ENCODE measurements around the gene PDE10A.

PDE10A gene

DNA sequence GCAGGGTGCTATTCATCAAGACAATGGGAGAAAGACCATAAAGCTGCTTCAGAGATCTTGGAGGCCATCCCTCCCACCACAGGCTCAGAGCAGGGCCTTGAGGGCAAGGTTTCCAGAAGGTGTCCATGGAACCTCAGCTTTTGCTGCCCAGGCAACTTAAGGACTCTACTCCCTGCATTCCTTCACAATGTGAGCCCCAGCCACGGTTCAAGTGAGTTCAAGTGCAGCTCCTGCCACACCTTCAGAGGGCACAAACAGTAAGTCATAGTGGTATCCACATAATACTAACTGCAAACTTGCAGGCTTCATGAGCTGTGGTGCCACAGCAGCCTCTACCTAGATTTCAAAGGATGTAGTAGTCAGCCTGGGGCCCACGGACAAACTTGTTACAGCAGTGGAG is 209.6 kb downstream of the PDE10A start:
- H3K36me3 ChIP-seq (ENCODE audit: insufficient read depth, low read length): no peaks in the 10 kb centered on the region
- H3K4me3 ChIP-seq (ENCODE audit: low read depth in 1 of 2, low read length in 2 of 2): no peak overlapping the region
- H3K9me3 ChIP-seq (ENCODE audit: low read length): no peaks in the 10 kb centered on the region
- H3K9ac ChIP-seq (ENCODE audit: low read length): no peak overlapping the region
- no peak overlapping the region for H3K27ac ChIP-seq (ENCODE audit: low read depth, low read length)
- H3K27me3 ChIP-seq (ENCODE audit: control insufficient read depth in 1 of 2, insufficient read depth in 2 of 2, low read length in 2 of 2): no peaks in the 10 kb centered on the region
- H3K4me1 ChIP-seq (ENCODE audit: insufficient read depth, low read length): no peaks in the 10 kb centered on the region

- H3K4me3 ChIP-seq (ENCODE audit: low read depth in 1 of 2, low read length in 2 of 2): no peak overlapping the region
- no peaks in the 10 kb centered on the region for H3K9me3 ChIP-seq (ENCODE audit: low read length)
- no peaks in the 10 kb centered on the region for H3K4me1 ChIP-seq (ENCODE audit: insufficient read depth, low read length)
- no peaks in the 10 kb centered on the region for H3K36me3 ChIP-seq (ENCODE audit: insufficient read depth, low read length)
- H3K27me3 ChIP-seq (ENCODE audit: control insufficient read depth in 1 of 2, insufficient read depth in 2 of 2, low read length in 2 of 2): no peaks in the 10 kb centered on the region
- no peak overlapping the region for H3K27ac ChIP-seq (ENCODE audit: low read depth, low read length)
- no peak overlapping the region for H3K9ac ChIP-seq (ENCODE audit: low read length)
Observed at GRCh38 chr6:165451838-165452237, 211.2 kb downstream of the PDE10A start.

DNA sequence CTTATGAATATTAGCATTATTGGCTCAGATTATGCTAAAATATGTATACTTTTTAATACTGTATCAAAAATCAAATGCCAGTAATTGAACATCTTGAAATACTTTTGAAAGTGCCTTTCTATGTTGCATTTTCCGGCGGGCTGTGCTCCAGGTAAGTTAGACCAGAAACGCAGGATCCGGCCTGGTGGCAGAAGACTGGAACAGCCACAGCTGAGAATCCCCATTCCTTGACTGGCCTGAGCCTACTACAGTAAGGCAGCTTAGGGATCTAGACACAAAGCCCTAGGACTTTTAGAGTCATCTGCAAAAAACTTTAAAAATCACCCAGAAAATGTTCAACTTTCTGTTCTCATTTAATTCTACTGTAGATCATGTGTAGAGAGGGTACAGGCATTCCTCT is 214.8 kb downstream of the PDE10A start:
- Histone ChIP-seq H3K4me1 (ENCODE audit: insufficient read depth, low read length) (no peaks in the 10 kb centered on the region), H3K27me3 (ENCODE audit: control insufficient read depth in 1 of 2, insufficient read depth in 2 of 2, low read length in 2 of 2) (no peaks in the 10 kb centered on the region), H3K36me3 (ENCODE audit: insufficient read depth, low read length) (no peaks in the 10 kb centered on the region), H3K9ac (ENCODE audit: low read length) (no peak overlapping the region), H3K4me3 (ENCODE audit: low read depth in 1 of 2, low read length in 2 of 2) (no peak overlapping the region), H3K27ac (ENCODE audit: low read depth, low read length) (no peak overlapping the region), H3K9me3 (ENCODE audit: low read length) (no peaks in the 10 kb centered on the region)

DNA sequence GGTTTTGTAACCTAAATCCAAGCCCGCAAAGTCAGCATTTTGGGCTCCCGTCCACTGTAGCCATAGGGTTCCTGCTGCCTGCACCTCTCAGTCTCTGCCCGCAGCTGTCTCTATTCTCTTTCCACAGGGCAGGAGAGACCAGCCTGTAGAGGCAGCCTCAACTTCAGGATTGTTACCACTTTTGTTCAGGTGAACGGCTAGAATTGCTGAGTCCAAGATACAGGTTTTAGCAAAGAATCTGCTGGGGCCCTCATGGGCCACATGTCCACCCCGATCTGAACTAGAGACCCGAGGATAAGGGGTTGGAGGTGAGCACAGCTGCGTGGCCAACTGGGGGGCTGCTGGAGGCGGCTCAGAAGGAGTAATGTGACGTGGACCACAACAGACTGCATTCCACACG is 215.9 kb downstream of the PDE10A start:
- Histone ChIP-seq H3K4me1 (ENCODE audit: insufficient read depth, low read length) (no peaks in the 10 kb centered on the region), H3K4me3 (ENCODE audit: low read depth in 1 of 2, low read length in 2 of 2) (no peak overlapping the region), H3K27me3 (ENCODE audit: control insufficient read depth in 1 of 2, insufficient read depth in 2 of 2, low read length in 2 of 2) (no peaks in the 10 kb centered on the region), H3K36me3 (ENCODE audit: insufficient read depth, low read length) (no peaks in the 10 kb centered on the region), H3K9ac (ENCODE audit: low read length) (no peak overlapping the region), H3K9me3 (ENCODE audit: low read length) (no peaks in the 10 kb centered on the region), H3K27ac (ENCODE audit: low read depth, low read length) (no peak overlapping the region)

- H3K9me3 ChIP-seq (ENCODE audit: low read length): no peaks in the 10 kb centered on the region
- H3K9ac ChIP-seq (ENCODE audit: low read length): no peak overlapping the region
- no peak overlapping the region for H3K27ac ChIP-seq (ENCODE audit: low read depth, low read length)
- no peaks in the 10 kb centered on the region for H3K27me3 ChIP-seq (ENCODE audit: control insufficient read depth in 1 of 2, insufficient read depth in 2 of 2, low read length in 2 of 2)
- no peaks in the 10 kb centered on the region for H3K36me3 ChIP-seq (ENCODE audit: insufficient read depth, low read length)
- H3K4me1 ChIP-seq (ENCODE audit: insufficient read depth, low read length): no peaks in the 10 kb centered on the region
- no peak overlapping the region for H3K4me3 ChIP-seq (ENCODE audit: low read depth in 1 of 2, low read length in 2 of 2)
Observed at GRCh38 chr6:165446331-165446730, 216.7 kb downstream of the PDE10A start.

DNA sequence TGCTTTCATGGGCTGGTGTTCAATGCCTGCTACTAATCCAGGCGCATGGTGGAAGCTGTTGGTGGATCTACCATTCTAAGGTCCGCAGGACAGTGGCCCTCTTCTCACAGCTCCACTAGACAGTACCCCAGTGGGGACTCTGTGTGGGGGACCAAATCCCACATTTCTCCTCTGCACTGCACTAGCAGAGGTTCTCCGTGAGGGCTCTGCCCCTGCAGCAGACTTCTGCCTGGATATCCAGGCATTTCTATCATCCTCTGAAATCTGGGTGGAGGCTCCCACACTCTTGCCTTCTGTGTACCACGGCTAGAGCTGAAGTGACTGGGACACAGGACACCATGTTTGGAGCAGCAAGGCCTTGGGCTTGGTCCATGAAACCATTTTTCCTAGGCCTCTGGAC is 219.6 kb downstream of the PDE10A start:
- Histone ChIP-seq H3K36me3 (ENCODE audit: insufficient read depth, low read length) (no peaks in the 10 kb centered on the region), H3K4me3 (ENCODE audit: low read depth in 1 of 2, low read length in 2 of 2) (no peak overlapping the region), H3K4me1 (ENCODE audit: insufficient read depth, low read length) (no peaks in the 10 kb centered on the region), H3K9ac (ENCODE audit: low read length) (no peak overlapping the region), H3K9me3 (ENCODE audit: low read length) (no peaks in the 10 kb centered on the region), H3K27me3 (ENCODE audit: control insufficient read depth in 1 of 2, insufficient read depth in 2 of 2, low read length in 2 of 2) (no peaks in the 10 kb centered on the region), H3K27ac (ENCODE audit: low read depth, low read length) (no peak overlapping the region)

DNA sequence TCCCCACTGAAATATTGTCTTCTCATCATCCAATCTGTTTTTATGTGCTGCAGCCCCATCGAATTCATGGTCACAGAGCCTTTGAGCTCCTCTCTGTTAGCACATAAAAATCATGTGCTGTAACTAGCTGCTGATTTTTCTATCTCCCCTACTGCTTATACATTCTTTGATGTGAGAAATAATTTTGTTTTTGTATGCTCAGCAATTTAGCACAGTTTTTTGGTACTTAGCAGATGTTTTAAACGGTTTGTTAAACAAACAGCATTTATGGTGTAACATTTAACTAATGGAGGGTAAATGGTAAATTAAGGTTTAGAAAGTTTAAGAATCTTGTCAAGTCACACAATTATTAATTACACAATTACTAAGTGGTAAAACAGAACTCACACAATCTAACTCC is 221.9 kb downstream of the PDE10A start:
- Histone ChIP-seq H3K36me3 (ENCODE audit: insufficient read depth, low read length) (no peaks in the 10 kb centered on the region), H3K4me1 (ENCODE audit: insufficient read depth, low read length) (no peaks in the 10 kb centered on the region), H3K9me3 (ENCODE audit: low read length) (no peaks in the 10 kb centered on the region), H3K9ac (ENCODE audit: low read length) (no peak overlapping the region), H3K27me3 (ENCODE audit: control insufficient read depth in 1 of 2, insufficient read depth in 2 of 2, low read length in 2 of 2) (no peaks in the 10 kb centered on the region), H3K27ac (ENCODE audit: low read depth, low read length) (no peak overlapping the region), H3K4me3 (ENCODE audit: low read depth in 1 of 2, low read length in 2 of 2) (no peak overlapping the region)

DNA sequence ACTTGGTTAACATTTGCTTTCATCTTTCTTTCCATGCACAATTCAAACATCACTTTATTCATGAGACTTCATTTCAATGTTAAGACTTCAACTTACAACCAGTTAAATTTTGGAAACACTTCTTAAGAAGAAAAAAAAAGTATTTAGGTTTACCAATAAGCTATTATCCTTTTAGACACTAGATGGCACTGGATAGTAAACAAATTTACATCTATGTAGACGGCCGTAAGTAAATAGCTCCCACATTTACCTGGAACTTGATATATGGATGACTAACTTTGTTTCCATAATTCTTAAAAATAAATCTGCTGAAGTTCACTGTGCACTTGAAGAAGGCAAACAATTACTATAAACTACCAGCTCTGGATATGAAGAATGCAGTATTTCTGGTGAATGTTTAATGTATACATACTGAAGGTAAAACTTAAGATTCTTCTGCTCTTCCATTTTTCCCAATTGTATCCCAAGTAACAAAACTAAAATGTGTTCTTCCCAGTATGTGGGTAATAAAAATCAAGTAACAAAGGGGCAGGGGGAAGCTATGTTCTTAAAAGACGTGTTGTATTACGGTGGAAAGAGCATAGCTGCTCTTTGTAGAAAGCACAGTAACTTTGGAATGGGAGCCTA is 223.0 kb downstream of the PDE10A start:
- Histone ChIP-seq H3K9ac (ENCODE audit: low read length) (no peak overlapping the region), H3K27me3 (ENCODE audit: control insufficient read depth in 1 of 2, insufficient read depth in 2 of 2, low read length in 2 of 2) (no peaks in the 10 kb centered on the region), H3K36me3 (ENCODE audit: insufficient read depth, low read length) (no peaks in the 10 kb centered on the region), H3K4me3 (ENCODE audit: low read depth in 1 of 2, low read length in 2 of 2) (no peak overlapping the region), H3K9me3 (ENCODE audit: low read length) (no peaks in the 10 kb centered on the region), H3K27ac (ENCODE audit: low read depth, low read length) (no peak overlapping the region), H3K4me1 (ENCODE audit: insufficient read depth, low read length) (no peaks in the 10 kb centered on the region)

DNA sequence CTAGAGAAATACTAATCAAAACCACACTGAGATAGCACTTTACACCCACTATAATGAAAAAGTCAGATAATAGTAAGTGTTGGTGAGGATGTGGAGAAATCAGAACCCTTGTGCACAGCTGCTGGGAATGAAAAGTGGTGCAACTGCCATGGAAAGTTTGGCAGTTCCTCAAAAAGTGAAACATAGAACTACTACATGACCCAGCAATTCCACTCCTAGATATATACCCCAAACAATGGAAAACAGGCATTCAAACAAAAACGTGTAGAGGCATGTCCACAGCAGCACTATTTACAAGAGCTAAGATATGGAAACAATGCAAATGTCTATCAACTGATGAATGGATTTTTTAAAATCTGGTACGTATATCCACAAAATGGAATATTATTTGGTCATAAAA is 236.1 kb downstream of the PDE10A start:
- no peak overlapping the region for H3K9ac ChIP-seq (ENCODE audit: low read length)

GRCh38 chr6:165422192-165422591 is 240.8 kb downstream of the PDE10A start:
- H3K9me3 ChIP-seq (ENCODE audit: low read length): no peaks in the 10 kb centered on the region
- no peak overlapping the region for H3K27ac ChIP-seq (ENCODE audit: low read depth, low read length)
- H3K4me3 ChIP-seq (ENCODE audit: low read depth in 1 of 2, low read length in 2 of 2): no peak overlapping the region
- H3K9ac ChIP-seq (ENCODE audit: low read length): no peak overlapping the region
- H3K36me3 ChIP-seq (ENCODE audit: insufficient read depth, low read length): no peaks in the 10 kb centered on the region
- no peaks in the 10 kb centered on the region for H3K4me1 ChIP-seq (ENCODE audit: insufficient read depth, low read length)
- H3K27me3 ChIP-seq (ENCODE audit: control insufficient read depth in 1 of 2, insufficient read depth in 2 of 2, low read length in 2 of 2): no peaks in the 10 kb centered on the region

More for the DNA sequence above, 236.1 kb downstream of the PDE10A start:
- no peaks in the 10 kb centered on the region for H3K4me1 ChIP-seq (ENCODE audit: insufficient read depth, low read length)
- no peaks in the 10 kb centered on the region for H3K9me3 ChIP-seq (ENCODE audit: low read length)
- no peak overlapping the region for H3K27ac ChIP-seq (ENCODE audit: low read depth, low read length)
- H3K27me3 ChIP-seq (ENCODE audit: control insufficient read depth in 1 of 2, insufficient read depth in 2 of 2, low read length in 2 of 2): no peaks in the 10 kb centered on the region
- H3K36me3 ChIP-seq (ENCODE audit: insufficient read depth, low read length): no peaks in the 10 kb centered on the region
- H3K4me3 ChIP-seq (ENCODE audit: low read depth in 1 of 2, low read length in 2 of 2): no peak overlapping the region

GRCh38 chr6:165417278-165417865 is 245.7 kb downstream of the PDE10A start:
- Histone ChIP-seq H3K9me3 (ENCODE audit: low read length) (no peaks in the 10 kb centered on the region), H3K27me3 (ENCODE audit: control insufficient read depth in 1 of 2, insufficient read depth in 2 of 2, low read length in 2 of 2) (no peaks in the 10 kb centered on the region), H3K4me1 (ENCODE audit: insufficient read depth, low read length) (no peaks in the 10 kb centered on the region), H3K9ac (ENCODE audit: low read length) (no peak overlapping the region), H3K36me3 (ENCODE audit: insufficient read depth, low read length) (no peaks in the 10 kb centered on the region), H3K4me3 (ENCODE audit: low read depth in 1 of 2, low read length in 2 of 2) (no peak overlapping the region), H3K27ac (ENCODE audit: low read depth, low read length) (no peak overlapping the region)

GRCh38 chr6:165404697-165405096 is 258.3 kb downstream of the PDE10A start:
- Histone ChIP-seq H3K27me3 (ENCODE audit: control insufficient read depth in 1 of 2, insufficient read depth in 2 of 2, low read length in 2 of 2) (no peaks in the 10 kb centered on the region), H3K27ac (ENCODE audit: low read depth, low read length) (no peak overlapping the region), H3K4me1 (ENCODE audit: insufficient read depth, low read length) (no peaks in the 10 kb centered on the region), H3K4me3 (ENCODE audit: low read depth in 1 of 2, low read length in 2 of 2) (no peak overlapping the region), H3K36me3 (ENCODE audit: insufficient read depth, low read length) (no peaks in the 10 kb centered on the region), H3K9me3 (ENCODE audit: low read length) (no peaks in the 10 kb centered on the region), H3K9ac (ENCODE audit: low read length) (no peak overlapping the region)

Data from muscle layer of colon (tissue), 2 donors.